ENCODE data around the gene MAFG.

GRCh38 chr17:81955756-81956544 lies 28.4 kb upstream of the MAFG start:
- no peak for TF ChIP-seq CTCF (conservative IDR thresholded peaks at IDR 0.05 in 1 of 2, IDR thresholded peaks at IDR 0.05 in 1 of 2; ENCODE audit: low read depth in 1 of 2, low read length in 2 of 2)
- TF ChIP-seq EZH2 (IDR thresholded peaks at IDR 0.05; ENCODE audit: low read length, missing control alignments), result no peak

Measured in fibroblast of lung (primary cell).